ENCODE results near the gene JAKMIP3.

The JAKMIP3 gene

GRCh38 chr10:132045324-132045723 lies 20.4 kb upstream of the JAKMIP3 start:
- DNase-seq (ENCODE audit: low read depth in 1 of 2, low spot score in 1 of 2) = no peak

GRCh38 chr10:132047575-132048293 lies 18.0 kb upstream of the JAKMIP3 start:
- Histone ChIP-seq H3K4me3 (replicated peaks; ENCODE audit: insufficient read depth, low read length) (no peak overlapping the region), H3K27me3 (ENCODE audit: insufficient read depth, poor library complexity, severe bottlenecking) (peaks cover 3% of the 10 kb centered on the region), H3K27ac (replicated peaks) (no peak overlapping the region)
- no peak for DNase-seq (ENCODE audit: low read depth in 1 of 2, low spot score in 1 of 2)
- TF ChIP-seq GABPA (IDR thresholded peaks at IDR 0.05; ENCODE audit: low read depth) (no peak), REST (IDR thresholded peaks at IDR 0.05; ENCODE audit: insufficient replicate concordance, low read depth) (no peak), POLR2AphosphoS5 (IDR thresholded peaks at IDR 0.05; ENCODE audit: low read depth) (no peak), CTCF (IDR thresholded peaks at IDR 0.05; ENCODE audit: insufficient read depth, low read length) (no peak), SPI1 (IDR thresholded peaks at IDR 0.05; ENCODE audit: borderline replicate concordance, low read depth) (no peak)

More at GRCh38 chr10:132045324-132045723, 20.4 kb upstream of the JAKMIP3 start:
- peaks cover 3% of the 10 kb centered on the region for H3K27me3 ChIP-seq (ENCODE audit: insufficient read depth, poor library complexity, severe bottlenecking)
- TF ChIP-seq GABPA (IDR thresholded peaks at IDR 0.05; ENCODE audit: low read depth) (no peak), REST (IDR thresholded peaks at IDR 0.05; ENCODE audit: insufficient replicate concordance, low read depth) (no peak), POLR2AphosphoS5 (IDR thresholded peaks at IDR 0.05; ENCODE audit: low read depth) (no peak), CTCF (IDR thresholded peaks at IDR 0.05; ENCODE audit: insufficient read depth, low read length) (no peak), SPI1 (IDR thresholded peaks at IDR 0.05; ENCODE audit: borderline replicate concordance, low read depth) (no peak)
- no peak overlapping the region for H3K27ac ChIP-seq (replicated peaks)
- H3K4me3 ChIP-seq (replicated peaks; ENCODE audit: insufficient read depth, low read length) = no peak overlapping the region

GRCh38 chr10:132048294-132048667 lies 17.5 kb upstream of the JAKMIP3 start:
- Histone ChIP-seq H3K27me3 (ENCODE audit: insufficient read depth, poor library complexity, severe bottlenecking) (no peaks in the 10 kb centered on the region), H3K4me3 (replicated peaks; ENCODE audit: insufficient read depth, low read length) (no peak overlapping the region), H3K27ac (replicated peaks) (no peak overlapping the region)
- TF ChIP-seq CTCF (IDR thresholded peaks at IDR 0.05; ENCODE audit: insufficient read depth, low read length) (no peak), POLR2AphosphoS5 (IDR thresholded peaks at IDR 0.05; ENCODE audit: low read depth) (no peak), GABPA (IDR thresholded peaks at IDR 0.05; ENCODE audit: low read depth) (no peak), SPI1 (IDR thresholded peaks at IDR 0.05; ENCODE audit: borderline replicate concordance, low read depth) (no peak), REST (IDR thresholded peaks at IDR 0.05; ENCODE audit: insufficient replicate concordance, low read depth) (no peak)
- no peak for DNase-seq (ENCODE audit: low read depth in 1 of 2, low spot score in 1 of 2)

Measured in HL-60 (cell line).